Fibroblast of lung (primary cell): ENCODE measurements around the gene HMCES. TPM values are rescaled to one million over a fixed set of nuclear protein-coding genes. Genes with fewer than 3 reads are reported as not detected.

Experiments used
- DNase-seq, 2 donors: peaks; one replicate each; pipeline versions ENCODE4 v3.0.0 to v3.0.0-alpha.2; 2010; ENCODE audit warnings: low read depth in 2 of 2
- H2AFZ ChIP-seq: 2 replicates; pipeline ENCODE4 v1.5.1; 2012; ENCODE audit warnings: low read length, control low read depth, inconsistent platforms
- H3K27ac ChIP-seq: 2 replicates; pipeline ENCODE4 v1.5.1; 2011; ENCODE audit warnings: low read length, control low read depth; ENCODE audit not compliant: insufficient read depth
- H3K27me3 ChIP-seq: 2 replicates; pipeline ENCODE4 v1.5.1; 2011; ENCODE audit warnings: mild to moderate bottlenecking, low read length; ENCODE audit not compliant: control insufficient read depth, insufficient read depth
- H3K36me3 ChIP-seq: 2 replicates; pipeline ENCODE4 v1.5.1; 2011; ENCODE audit warnings: low read length; ENCODE audit not compliant: control insufficient read depth, insufficient read depth
- H3K4me1 ChIP-seq: 2 replicates; pipeline ENCODE4 v1.5.1; 2011; ENCODE audit warnings: low read length; ENCODE audit not compliant: control insufficient read depth, insufficient read depth; ENCODE audit errors: extremely low read depth
- H3K4me2 ChIP-seq: 2 replicates; pipeline ENCODE4 v1.5.1; 2011; ENCODE audit warnings: low read length, control low read depth; ENCODE audit not compliant: insufficient read depth; ENCODE audit errors: extremely low read depth
- H3K4me3 ChIP-seq, 4 experiments: fragments of 200-600 bp in 1 of 4; sonication (generic) in 1 of 4; replicated peaks in 1 of 4; 2 replicates each; pipeline ENCODE4 v1.5.1; 2011 to 2016; ENCODE audit warnings: low read length in 4 of 4, low read depth in 3 of 4, mild to moderate bottlenecking in 3 of 4, control low read depth in 2 of 4, inconsistent platforms in 1 of 4, mixed read lengths in 1 of 4; ENCODE audit not compliant: insufficient read depth in 1 of 4; ENCODE audit errors: control extremely low read depth in 1 of 4
- H3K79me2 ChIP-seq: 2 replicates; pipeline ENCODE4 v1.5.1; 2012; ENCODE audit warnings: mild to moderate bottlenecking, low read length, inconsistent platforms; ENCODE audit not compliant: control insufficient read depth, insufficient read depth
- H3K9ac ChIP-seq: 2 replicates; pipeline ENCODE4 v1.5.1; 2011; ENCODE audit warnings: mild to moderate bottlenecking, low read length, control low read depth; ENCODE audit not compliant: insufficient read depth
- H3K9me3 ChIP-seq: 2 replicates; pipeline ENCODE4 v1.5.1; 2012; ENCODE audit warnings: low read depth, low read length; ENCODE audit not compliant: control insufficient read depth, insufficient read depth
- H4K20me1 ChIP-seq: 2 replicates; pipeline ENCODE4 v1.5.1; 2011; ENCODE audit warnings: low read length; ENCODE audit not compliant: control insufficient read depth, insufficient read depth; ENCODE audit errors: extremely low read depth
- CTCF ChIP-seq, 2 donors: IDR thresholded peaks in 1 of 2; conservative IDR thresholded peaks in 1 of 2; 1 replicate in 1 of 2; 2 replicates in 1 of 2; pipeline ENCODE4 v1.5.1; 2011 to 2012; ENCODE audit warnings: low read length in 2 of 2, control low read depth in 1 of 2, inconsistent platforms in 1 of 2, low read depth in 1 of 2, mild to moderate bottlenecking in 1 of 2
- EZH2 ChIP-seq: IDR thresholded peaks from 2 replicates; pipeline ENCODE4 v1.5.1; 2012; ENCODE audit warnings: low read length, control low read depth, mild to moderate bottlenecking; ENCODE audit errors: missing control alignments
- polyA plus RNA-seq, 2 donors: library from polyadenylated mRNA; depleted of rRNA in 1 of 2; stranded (reverse) in 1 of 2; unstranded in 1 of 2; fragments of >200 nt; gene quantifications; 2 replicates each; pipeline ENCODE4 v1.2.1, GENCODE V29; 2011 to 2012; ENCODE audit warnings: missing spikeins in 1 of 2
- total RNA-seq: library from RNA; depleted of rRNA; stranded (reverse); fragments of >200 nt; gene quantifications from 2 replicates; pipeline ENCODE4 v1.2.1, GENCODE V29; 2014

The HMCES gene
- total and polyA plus RNA-seq, 2 donors (not counting 1 experiment from before 2014, with no cell fraction given): 12.2 to 22.8 TPM

GRCh38 chr3:129353589-129353941, 74.9 kb downstream of the HMCES start:
- H3K36me3 ChIP-seq: no peaks in the 10 kb centered on the region
- TF ChIP-seq CTCF (conservative IDR thresholded peaks at IDR 0.05 in 1 of 2, IDR thresholded peaks at IDR 0.05 in 1 of 2; ENCODE audit: low read depth in 1 of 2, low read length in 2 of 2) (no peak), EZH2 (no peak)
- H3K9ac ChIP-seq: no peak overlapping the region
- DNase-seq: no peak
- no peaks in the 10 kb centered on the region for H3K4me1 ChIP-seq
- H3K4me3 ChIP-seq: no peak overlapping the region
- H2AFZ ChIP-seq: no peak overlapping the region
- no peaks in the 10 kb centered on the region for H3K9me3 ChIP-seq
- H3K27me3 ChIP-seq: no peaks in the 10 kb centered on the region
- no peak overlapping the region for H3K4me2 ChIP-seq
- H3K27ac ChIP-seq: no peak overlapping the region
- no peaks in the 10 kb centered on the region for H4K20me1 ChIP-seq
- no peaks in the 10 kb centered on the region for H3K79me2 ChIP-seq

Other genes starting within 250 kb of the HMCES start
- not detected in 2 replicates for gene GP9, start 218.1 kb upstream of the HMCES start, total RNA-seq
- gene GP9, start 218.1 kb upstream of the HMCES start, polyA plus RNA-seq: not detected in 2 replicates
- 12.1 and 21.5 TPM in 2 replicates for gene RAB43, start 157.1 kb upstream of the HMCES start, total RNA-seq
- 5.7 and 6.6 TPM in 2 replicates for gene RAB43, start 157.1 kb upstream of the HMCES start, polyA plus RNA-seq
- gene ISY1, start 117.8 kb upstream of the HMCES start, total RNA-seq: 30.3 and 34.8 TPM in 2 replicates
- gene ISY1, start 117.8 kb upstream of the HMCES start, polyA plus RNA-seq: 39.6 and 40.2 TPM in 2 replicates
- gene CNBP, start 95.0 kb upstream of the HMCES start, total RNA-seq: 262 and 317 TPM in 2 replicates
- 369 and 412 TPM in 2 replicates for gene CNBP, start 95.0 kb upstream of the HMCES start, polyA plus RNA-seq
- gene COPG1, start 29.3 kb upstream of the HMCES start, total RNA-seq: 240 and 306 TPM in 2 replicates
- gene COPG1, start 29.3 kb upstream of the HMCES start, polyA plus RNA-seq: 237 and 257 TPM in 2 replicates
- gene EFCAB12, start 149.8 kb downstream of the HMCES start, total RNA-seq: under 0.01 and 0.17 TPM in 2 replicates
- 0.07 TPM in 1 of 2 replicates, not detected in the other for gene EFCAB12, start 149.8 kb downstream of the HMCES start, polyA plus RNA-seq
- 35.2 and 35.5 TPM in 2 replicates for gene MBD4, start 161.1 kb downstream of the HMCES start, total RNA-seq
- 24.6 and 27.4 TPM in 2 replicates for gene MBD4, start 161.1 kb downstream of the HMCES start, polyA plus RNA-seq
- gene IFT122, start 161.4 kb downstream of the HMCES start, total RNA-seq: 16.9 and 27.2 TPM in 2 replicates
- 13.2 and 17.9 TPM in 2 replicates for gene IFT122, start 161.4 kb downstream of the HMCES start, polyA plus RNA-seq
- gene RHO, start 249.8 kb downstream of the HMCES start, total RNA-seq: not detected in 2 replicates
- gene RHO, start 249.8 kb downstream of the HMCES start, polyA plus RNA-seq: not detected in 2 replicates